Right lung (tissue), 10 donors: ENCODE data around the gene MIER3. TPM values are rescaled to one million over a fixed set of nuclear protein-coding genes. Genes with fewer than 3 reads are reported as not detected.
"Not testable (repeated sequence)": the region's sequence is repeated elsewhere in the genome, so short reads cannot be mapped to it uniquely, and the experiment has no call there.

Source experiments
- DNase-seq, 2 donors: peaks; one replicate each; pipeline ENCODE4 v3.0.0-alpha.2; 2013
- long read RNA-seq, 8 donors: transcript quantifications; one replicate each; lab custom pipeline, GENCODE V29; 2026
- polyA plus RNA-seq, 5 donors: library from polyadenylated mRNA; unstranded; fragments of 120-200 nt; gene quantifications; one replicate each; pipeline versions ENCODE4 v1.2.1 to v1.2.3, GENCODE V29; 2013; ENCODE audit warnings: inconsistent platforms in 1 of 5, low replicate concordance in 1 of 5; ENCODE audit not compliant: insufficient read length in 5 of 5, insufficient read depth in 1 of 5

The MIER3 gene, protein sequence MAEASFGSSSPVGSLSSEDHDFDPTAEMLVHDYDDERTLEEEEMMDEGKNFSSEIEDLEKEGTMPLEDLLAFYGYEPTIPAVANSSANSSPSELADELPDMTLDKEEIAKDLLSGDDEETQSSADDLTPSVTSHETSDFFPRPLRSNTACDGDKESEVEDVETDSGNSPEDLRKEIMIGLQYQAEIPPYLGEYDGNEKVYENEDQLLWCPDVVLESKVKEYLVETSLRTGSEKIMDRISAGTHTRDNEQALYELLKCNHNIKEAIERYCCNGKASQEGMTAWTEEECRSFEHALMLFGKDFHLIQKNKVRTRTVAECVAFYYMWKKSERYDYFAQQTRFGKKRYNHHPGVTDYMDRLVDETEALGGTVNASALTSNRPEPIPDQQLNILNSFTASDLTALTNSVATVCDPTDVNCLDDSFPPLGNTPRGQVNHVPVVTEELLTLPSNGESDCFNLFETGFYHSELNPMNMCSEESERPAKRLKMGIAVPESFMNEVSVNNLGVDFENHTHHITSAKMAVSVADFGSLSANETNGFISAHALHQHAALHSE
- 10 to 100 TPM; 26.6 to 51.5 (median 36.8) TPM for polyA plus RNA-seq
- long read RNA-seq, donor 1, partial matches to known transcripts: 0 of 1 reads
- long read RNA-seq, donor 1, other reads (novel, unspliced or antisense): 0 of 1 reads
- long read RNA-seq, donor 2: 0 reads
- long read RNA-seq, donor 3: 0 reads
- long read RNA-seq, donor 4: 0 reads
- long read RNA-seq, donor 5, partial matches to known transcripts: 0 of 1 reads
- long read RNA-seq, donor 5, other reads (novel, unspliced or antisense): 0 of 1 reads
- long read RNA-seq, donor 6, partial matches to known transcripts: 0 of 1 reads
- long read RNA-seq, donor 6, other reads (novel, unspliced or antisense): 0 of 1 reads
- long read RNA-seq, donor 7: 0 reads
- long read RNA-seq, donor 8: 0 reads

- DNase-seq: peak; percentile 64 to 74
Measured at GRCh38 chr5:56951946-56952691, at the start of gene MIER3. TSS of gene MIER3 (minus strand) at chr5:56952123. CDS start at chr5:56952102, 21 bp downstream.

DNA sequence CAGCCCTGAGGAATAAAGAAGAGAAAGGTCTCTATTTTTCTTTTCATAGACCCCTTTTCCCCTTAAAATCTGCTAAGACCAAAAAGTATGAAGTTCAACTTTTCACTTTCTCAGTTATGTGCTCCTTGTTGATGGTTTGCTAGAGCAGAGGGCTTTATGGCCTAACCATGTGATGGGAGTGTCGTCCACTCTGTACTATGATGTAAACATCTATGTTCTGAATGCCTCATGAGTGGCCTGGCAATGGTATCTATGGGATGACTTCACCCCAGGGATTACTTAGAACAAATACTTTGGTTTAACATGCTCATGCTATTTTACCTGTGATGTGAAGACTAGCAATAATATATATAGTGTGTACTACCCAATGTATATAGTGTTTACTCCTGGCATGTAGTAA, 43.7 kb upstream of the MIER3 start:
- no peak for DNase-seq

DNA sequence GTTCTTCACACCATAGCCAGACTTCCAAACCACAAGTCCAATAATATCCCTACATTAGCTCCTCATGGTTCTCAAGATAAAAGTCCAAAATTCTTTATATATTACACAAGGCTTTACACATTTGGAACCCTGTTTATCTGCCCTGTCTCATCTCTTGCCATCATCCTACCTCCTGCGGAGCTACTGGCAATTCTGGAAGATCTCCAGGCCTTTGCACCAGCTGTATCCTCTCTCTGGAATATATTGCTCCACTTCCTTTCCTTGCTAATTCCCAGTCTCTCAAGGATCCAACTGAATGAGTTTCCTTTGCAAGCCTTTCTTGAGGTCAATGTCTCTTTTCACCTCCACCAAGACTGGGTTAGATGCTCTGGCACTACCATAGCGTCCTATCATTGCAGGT, 41.3 kb upstream of the MIER3 start:
- no peak for DNase-seq

DNA sequence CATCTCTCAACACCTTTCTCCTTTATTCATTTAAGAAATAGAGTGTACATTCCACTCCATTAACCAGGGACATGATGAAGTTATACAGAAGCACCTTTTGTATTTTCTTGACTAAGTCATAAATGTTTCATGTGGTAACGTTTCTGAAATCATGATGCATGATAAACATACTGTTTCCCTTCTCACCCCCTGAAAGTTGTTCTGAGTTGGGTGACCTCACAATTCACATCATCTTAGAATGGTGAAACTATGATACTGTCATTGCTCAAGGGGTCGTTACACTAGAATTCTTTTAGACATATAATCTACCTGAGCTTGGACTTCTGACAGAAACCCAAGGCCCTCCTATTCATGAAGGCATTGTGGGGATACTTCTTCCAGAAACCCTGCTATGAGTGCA, 37.8 kb upstream of the MIER3 start:
- DNase-seq: no peak

DNA sequence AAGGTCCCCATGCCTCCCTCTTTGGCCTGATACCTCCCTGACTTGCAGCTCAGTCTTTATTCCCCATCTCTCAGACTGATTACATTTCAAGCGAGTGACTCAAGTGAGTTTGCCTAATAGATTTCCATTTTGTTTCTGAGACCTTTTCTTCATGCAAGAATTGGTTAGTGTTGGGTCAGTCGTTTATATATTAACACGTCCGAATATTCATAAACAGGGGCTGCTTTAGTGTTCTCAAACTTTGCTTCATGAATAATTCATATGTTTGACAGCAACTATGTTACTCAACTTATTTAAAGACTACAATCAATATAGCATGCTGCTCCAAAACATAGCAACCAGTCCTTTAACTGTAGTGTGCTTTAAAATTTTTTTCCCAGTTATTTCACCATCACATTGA, 36.6 kb upstream of the MIER3 start:
- no peak for DNase-seq

GRCh38 chr5:56987171-56987570, 35.2 kb upstream of the MIER3 start:
- DNase-seq: no peak

DNA sequence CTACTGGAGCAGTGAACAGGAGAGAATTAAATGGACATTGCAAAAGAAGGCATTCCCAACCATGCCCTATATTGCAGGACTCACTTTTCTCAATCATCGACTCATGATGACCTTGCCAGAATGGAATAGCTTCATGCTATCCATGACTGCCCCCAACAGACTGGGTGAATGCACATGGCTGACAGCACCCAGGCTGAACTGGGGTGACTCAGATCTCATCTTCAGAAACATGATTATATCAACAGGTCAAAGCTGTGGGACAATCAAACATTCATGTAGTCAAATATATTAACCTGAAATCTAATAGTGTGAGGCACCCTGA, 34.7 kb upstream of the MIER3 start:
- no peak for DNase-seq

GRCh38 chr5:56985936-56986625, 34.2 kb upstream of the MIER3 start:
- DNase-seq: no peak

DNA sequence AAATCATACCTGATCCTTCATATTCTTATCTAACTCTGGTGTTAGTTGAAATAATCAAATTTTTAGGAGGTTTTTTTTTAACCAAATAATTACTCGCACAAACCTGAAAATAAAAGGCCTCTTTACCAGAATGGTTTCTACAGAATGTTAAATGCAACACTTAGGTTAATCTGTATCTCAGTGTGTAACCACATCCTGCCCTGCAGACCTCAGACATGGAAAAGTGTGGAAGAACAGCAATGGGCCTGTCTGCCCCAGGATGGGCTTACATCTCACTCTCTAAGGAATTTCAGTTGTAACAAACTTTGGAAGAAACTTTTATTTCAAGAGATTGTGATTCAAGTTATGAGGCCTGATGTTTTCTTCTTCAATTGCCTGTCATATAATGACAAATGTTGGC, 32.5 kb upstream of the MIER3 start:
- DNase-seq: no peak

GRCh38 chr5:56983593-56984361, 31.9 kb upstream of the MIER3 start:
- no peak for DNase-seq

- DNase-seq: no peak
Measured at GRCh38 chr5:56981548-56982315, 29.8 kb upstream of the MIER3 start.

DNA sequence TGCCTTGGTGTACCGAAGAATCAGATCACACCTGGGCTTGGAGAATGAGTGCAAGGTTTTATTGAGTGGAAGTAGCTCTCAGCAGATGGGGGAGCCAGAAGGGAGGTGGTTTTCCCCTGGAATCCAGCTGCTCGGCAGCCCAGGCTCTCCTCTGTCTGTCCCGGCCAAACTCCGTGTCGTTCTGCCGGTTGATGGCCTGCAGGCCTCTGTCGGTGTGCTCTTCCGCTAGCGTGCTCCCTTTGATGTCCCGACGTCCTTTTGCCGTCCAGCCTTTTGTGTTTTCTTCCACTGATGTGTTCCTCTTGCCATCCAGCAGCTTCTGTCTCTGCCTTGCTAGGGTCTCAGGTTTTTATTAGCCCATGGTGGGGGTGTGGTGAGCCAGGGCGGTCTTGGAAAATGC, 28.0 kb upstream of the MIER3 start:
- no peak for DNase-seq

DNA sequence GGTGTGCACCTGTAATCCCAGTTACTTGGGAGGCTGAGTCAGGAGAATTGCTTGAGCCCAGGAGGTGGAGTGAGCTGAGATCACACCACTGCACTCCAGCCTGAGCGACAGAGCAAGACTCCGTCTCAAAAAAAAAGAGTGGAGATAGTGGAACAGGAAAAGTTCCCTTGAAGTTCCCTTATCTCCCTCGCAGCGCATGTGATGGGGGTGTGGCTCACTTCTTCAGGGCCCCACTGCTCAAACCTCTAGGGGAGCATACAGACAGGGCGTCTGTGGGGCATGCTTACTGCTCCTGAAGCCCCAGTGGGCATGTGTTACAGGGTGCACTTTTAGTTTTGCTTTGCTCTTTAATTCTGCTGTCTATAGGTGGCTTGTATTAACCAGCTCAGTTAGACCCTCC, 27.6 kb upstream of the MIER3 start:
- not testable (repeated sequence) for DNase-seq

DNA sequence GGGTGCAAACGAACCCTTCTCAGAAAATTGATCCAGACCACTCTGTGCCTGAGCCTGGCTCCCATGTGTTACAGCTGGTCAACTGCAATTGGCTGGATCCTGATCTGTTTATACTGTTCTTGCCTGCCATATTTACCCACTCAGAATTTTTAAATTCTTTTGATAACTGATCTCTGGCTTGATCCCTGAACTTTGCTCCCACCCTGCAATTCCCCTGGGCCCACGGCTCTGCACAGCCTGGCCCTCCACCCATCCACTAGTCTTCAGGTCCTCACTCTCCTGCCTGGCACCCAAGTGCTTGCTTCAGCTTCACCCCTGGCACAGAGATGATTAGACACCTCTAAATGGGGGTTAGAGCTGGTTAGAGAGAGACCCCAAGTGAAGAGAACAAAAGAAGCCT, 25.9 kb upstream of the MIER3 start:
- no peak for DNase-seq

DNA sequence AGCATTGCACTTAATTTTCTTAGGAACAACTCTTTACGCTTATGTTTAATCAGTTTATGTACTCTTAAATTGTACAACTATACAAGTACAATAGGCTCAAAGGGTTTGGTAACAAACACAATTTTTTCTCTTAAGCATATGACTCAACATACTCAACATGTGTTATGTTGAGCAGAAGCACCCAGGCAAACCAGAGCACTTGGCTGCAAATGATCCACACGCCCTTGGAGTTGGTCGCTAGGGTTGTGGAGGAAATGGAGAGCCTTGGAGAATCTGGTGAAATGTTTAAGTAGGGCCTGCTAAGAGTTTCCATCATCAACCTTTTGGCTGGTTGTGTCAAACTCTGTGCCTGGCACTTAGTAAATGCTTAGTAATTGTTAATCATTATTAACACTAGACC, 25.1 kb upstream of the MIER3 start:
- no peak for DNase-seq

- DNase-seq: no peak
Measured at GRCh38 chr5:56974241-56974640, 22.3 kb upstream of the MIER3 start.

DNA sequence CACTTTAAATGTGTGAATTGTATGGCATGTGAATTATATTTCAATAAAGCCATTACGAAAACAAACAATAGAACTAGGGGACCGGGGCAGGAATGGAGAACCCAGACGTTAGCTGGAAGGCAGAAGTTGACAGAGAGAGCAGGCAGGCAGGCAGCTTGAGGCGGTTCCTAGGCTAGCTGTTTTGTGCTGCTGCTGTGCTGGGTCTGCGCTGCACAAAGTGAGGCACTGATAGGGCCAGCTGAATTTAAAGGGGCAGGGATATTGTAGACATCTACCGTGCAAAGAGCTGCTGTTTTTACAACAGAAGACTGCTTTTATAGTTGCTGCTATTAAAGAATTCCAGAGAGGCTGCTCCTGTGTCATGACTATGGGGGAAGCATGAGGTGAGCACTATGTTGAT, 21.6 kb upstream of the MIER3 start:
- no peak for DNase-seq

DNA sequence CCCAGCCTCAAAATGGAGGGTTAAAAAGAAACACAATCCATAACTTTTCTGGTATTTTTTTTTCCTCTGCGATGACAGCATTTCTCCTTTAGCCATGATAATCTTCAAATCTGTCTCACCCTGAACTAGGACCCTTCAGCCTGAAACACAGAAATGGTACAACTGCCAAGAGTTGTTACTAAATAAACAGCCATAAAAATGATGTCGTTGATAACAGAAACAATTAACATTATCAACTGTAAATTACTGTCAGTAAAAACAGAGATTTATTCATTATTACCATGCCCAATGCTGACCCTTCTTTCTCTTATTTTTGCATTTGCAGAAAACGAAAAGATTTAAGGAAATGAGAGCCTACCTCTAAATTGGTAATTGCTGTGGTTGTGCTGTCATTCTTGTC, 19.4 kb upstream of the MIER3 start:
- no peak for DNase-seq

DNA sequence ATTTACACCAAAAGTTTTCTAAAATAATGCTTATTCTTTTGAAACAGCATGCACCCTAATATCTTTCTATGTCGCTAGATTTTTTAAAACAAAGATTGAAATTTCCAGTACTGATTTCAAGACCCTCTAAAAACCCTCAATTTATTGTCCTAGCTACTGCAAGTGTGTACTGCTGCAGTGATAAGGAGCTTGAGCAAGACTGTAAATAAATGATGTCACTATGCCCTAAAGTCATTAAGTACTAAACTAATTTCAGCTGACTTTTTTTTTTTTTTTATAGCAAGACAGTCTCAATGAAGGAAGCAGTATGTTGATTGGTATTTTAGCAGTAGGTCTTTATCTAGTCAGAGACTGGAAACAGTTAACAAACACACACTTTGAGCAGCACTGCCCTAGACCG, 12.2 kb upstream of the MIER3 start:
- peak; percentile 9 to 22 for DNase-seq

DNA sequence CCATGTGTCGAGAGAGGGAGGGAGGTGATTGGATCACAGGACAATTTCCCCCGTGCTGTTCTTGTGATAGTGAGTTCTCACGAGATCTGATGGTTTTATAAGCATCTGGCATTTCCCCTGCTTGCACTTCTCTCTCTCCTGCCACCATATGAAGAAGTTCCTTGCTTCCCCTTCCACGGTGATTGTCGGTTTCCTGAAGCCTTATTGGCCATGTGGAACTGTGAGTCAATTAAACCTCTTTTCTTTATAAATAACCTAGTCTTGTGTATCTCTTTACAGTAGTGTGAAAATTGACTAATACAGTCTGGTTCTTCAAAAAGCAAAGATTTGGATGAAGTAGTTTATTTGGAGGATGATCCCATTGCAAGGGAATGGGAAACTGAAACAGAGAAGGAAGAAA, 11.3 kb upstream of the MIER3 start:
- no peak for DNase-seq
